ENCODE measurements around the gene LMO2.
A peak's percentile ranks its signal among the peaks of the same experiment; 100 is the strongest.
"Not testable (repeated sequence)": the region's sequence is repeated elsewhere in the genome, so short reads cannot be mapped to it uniquely, and the experiment has no call there.

Gene LMO2

DNA sequence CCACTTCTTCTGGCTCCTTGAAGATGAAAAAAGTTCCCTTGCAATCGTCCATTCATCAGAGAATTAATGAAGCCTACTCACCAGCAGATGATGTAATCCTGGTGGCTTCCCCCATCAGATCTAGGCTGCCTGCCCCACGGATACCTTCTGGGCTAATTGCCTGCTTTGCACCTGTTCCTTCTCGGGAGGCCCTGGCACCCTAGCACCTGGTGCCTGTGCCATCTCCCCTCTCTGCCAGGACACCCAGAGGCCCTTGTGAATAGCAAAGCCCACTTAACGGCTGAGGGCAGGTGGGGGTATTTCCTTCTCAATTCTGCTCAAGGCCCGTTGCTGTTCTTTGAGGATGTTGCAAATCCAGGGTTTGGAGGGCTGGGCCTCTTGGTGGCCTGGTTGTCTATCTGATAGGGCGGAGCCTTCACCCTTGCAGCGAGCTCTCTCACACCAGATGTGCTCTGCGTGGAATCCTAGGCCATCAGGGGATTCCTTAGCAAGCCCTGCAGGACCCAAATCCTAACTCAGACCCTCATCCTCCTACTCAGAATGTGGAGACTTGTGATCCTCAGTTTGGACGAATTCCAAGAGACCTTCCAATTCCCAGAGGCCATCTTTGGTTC is at the start of gene LMO2:
Gene LMO2, minus strand, starts transcription at position 363 of the 614 bp plus-strand sequence. CDS start 22,360 bp downstream, outside the sequence.
- TF ChIP-seq ZNF274 (IDR thresholded peaks at IDR 0.05; ENCODE audit: low read depth, low read length): no peak
- peak within 1 kb of the TSS; percentile 1; the same call in 1 of the 2 replicates for H3K4me3 ChIP-seq (ENCODE audit: low read length)

DNA sequence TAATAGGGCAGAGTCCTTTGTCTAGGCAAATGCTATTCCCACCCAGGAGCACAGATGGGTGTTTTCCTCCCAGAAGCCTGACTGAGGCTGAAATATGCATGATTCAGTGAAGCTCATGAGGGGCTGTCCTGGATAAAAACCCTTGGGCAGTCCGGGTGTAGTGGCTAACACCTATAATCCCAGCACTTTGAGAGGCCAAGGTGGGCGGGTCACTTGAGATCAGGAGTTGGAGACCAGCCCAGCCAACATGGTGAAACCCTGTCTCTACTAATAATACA is 48.6 kb upstream of the LMO2 start:
- TF ChIP-seq ZNF274 (IDR thresholded peaks at IDR 0.05; ENCODE audit: low read depth, low read length): no peak

DNA sequence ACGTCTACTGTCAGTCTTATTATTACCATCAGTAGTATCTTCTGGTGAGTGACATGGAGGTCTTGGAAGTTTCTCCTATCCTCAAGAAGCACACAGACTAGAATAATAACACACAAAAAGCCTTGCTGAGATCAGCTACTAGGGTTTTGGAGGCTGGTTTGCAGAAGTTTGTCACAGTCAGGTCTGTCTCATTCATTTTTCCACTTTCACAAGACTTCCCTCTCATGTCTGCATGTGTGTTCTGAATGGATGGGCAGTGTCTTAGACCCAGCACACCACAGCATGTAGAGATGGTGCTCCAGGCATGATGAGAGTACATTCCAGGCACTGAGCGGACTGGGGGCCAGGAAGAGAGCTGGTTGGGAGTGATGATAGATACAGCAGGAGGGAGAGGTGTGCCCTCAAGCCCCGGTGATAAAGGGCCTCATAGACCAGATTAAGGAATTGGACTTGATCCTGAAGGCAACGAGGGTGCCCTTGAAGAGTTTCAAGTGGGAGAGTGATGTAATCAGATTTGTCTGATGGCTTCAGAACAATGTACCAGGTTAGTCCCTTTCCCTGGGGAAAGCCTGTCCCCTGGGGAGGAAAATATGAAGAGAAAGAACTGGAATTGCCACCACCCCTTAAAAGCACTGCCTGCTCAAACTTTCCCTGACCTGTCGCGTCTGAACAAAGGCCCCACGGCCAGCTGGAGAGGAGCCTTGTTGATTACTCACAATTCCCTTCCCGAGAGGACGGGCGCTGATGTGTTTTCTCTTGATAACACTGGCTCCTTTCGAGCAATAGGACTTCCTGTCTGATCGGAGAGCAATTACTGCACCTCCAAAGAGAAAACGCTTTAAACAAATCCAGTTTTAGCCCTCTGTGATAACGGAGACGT is 45.1 kb upstream of the LMO2 start:
- H3K4me3 ChIP-seq (ENCODE audit: low read length): no peak overlapping the region
- TF ChIP-seq ZNF274 (IDR thresholded peaks at IDR 0.05; ENCODE audit: low read depth, low read length): no peak

More for the DNA sequence above, 48.6 kb upstream of the LMO2 start:
- H3K4me3 ChIP-seq (ENCODE audit: low read length): no peak overlapping the region

DNA sequence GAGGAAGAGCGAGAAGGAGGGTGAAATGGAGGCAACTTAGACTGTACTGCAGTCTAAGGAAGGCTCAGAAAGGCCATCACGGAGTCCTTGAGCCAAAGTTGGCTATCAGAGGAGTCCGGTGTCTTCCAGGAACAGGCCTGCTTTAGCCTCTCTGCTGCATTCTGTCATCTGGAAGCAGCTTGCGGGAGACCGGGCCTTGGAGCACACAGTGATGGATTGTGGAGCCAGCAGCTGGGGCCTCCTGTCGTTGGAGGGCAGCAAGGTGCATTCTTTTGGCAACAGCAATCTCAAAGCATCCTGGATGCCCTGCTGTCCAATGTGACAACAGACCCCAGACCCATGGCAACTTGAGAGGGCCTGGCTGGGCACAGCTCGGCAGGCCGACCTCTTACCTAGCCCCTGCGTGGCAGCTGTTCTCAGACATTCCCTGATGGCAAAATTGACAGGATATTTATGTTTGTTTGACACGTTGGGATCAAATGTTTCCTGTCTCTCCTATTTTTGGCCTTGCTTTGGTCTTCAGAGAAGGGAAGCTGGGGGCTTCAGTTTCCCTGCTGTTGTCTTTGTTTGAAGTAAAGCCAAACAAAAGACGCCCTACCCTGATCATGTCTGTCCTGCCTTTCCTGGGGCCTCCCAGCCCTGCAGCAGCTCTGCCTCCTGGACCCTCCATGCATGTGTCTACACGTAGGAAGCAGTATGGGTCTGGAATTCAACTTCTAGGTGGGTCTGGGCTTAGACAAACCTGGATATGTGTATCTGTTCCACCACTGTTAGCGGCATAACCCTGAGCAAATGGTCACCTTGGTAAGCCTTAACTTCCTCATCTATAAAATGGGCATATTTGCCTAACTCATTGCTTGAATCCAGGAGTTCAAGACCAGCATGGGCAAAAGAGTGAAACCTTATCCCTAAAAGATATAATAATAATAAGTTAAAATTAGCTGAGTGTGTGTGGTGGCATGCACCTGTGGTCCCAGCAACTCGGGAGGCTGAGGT is 43.9 kb upstream of the LMO2 start:
- no peak for TF ChIP-seq ZNF274 (IDR thresholded peaks at IDR 0.05; ENCODE audit: low read depth, low read length)
- H3K4me3 ChIP-seq (ENCODE audit: low read length): no peak overlapping the region

- no peak overlapping the region for H3K4me3 ChIP-seq (ENCODE audit: low read length)
- TF ChIP-seq ZNF274 (IDR thresholded peaks at IDR 0.05; ENCODE audit: low read depth, low read length): no peak
Measured at GRCh38 chr11:33935005-33935404, 43.1 kb upstream of the LMO2 start.

DNA sequence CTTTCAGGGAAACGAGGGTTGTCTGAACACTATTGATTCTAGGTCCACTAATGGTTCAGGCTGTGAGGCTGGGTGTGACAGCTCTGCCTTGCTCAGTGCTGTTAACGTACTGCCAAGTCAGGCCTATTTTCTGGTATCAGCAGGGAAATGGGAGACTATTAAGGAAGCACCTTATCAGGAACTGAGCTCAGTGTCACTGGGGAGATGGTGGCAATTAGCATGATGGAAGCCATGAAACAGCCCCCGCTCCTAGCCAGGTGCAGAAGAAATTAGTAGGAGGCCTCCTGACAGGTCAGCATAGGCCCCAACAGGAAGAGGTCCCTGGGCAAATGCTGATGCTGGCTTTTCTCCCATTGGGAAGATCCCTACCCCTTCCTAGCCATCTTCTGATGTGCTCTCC is 42.6 kb upstream of the LMO2 start:
- H3K4me3 ChIP-seq (ENCODE audit: low read length): no peak overlapping the region
- no peak for TF ChIP-seq ZNF274 (IDR thresholded peaks at IDR 0.05; ENCODE audit: low read depth, low read length)

DNA sequence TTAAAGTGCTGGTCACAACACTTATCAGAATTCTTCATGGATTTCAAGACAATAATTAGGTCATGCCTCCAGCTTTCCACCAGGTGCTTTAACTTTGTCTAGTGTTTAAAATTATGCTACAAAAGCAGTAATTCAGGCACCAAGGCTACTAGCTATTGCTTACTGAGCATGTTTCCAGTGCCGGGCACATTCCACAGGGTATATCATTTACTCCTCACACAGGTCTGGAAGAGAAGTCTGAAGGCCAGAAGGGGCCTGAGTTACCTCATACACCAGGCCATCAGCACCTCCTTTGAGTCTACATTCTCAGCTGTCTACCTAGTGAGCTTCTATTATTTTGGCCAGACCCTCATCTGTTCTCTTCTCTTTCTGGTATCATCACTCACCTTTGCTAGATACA is 41.7 kb upstream of the LMO2 start:
- no peak for TF ChIP-seq ZNF274 (IDR thresholded peaks at IDR 0.05; ENCODE audit: low read depth, low read length)
- no peak overlapping the region for H3K4me3 ChIP-seq (ENCODE audit: low read length)

GRCh38 chr11:33932721-33933120 is 40.8 kb upstream of the LMO2 start:
- H3K4me3 ChIP-seq (ENCODE audit: low read length): no peak overlapping the region
- no peak for TF ChIP-seq ZNF274 (IDR thresholded peaks at IDR 0.05; ENCODE audit: low read depth, low read length)

DNA sequence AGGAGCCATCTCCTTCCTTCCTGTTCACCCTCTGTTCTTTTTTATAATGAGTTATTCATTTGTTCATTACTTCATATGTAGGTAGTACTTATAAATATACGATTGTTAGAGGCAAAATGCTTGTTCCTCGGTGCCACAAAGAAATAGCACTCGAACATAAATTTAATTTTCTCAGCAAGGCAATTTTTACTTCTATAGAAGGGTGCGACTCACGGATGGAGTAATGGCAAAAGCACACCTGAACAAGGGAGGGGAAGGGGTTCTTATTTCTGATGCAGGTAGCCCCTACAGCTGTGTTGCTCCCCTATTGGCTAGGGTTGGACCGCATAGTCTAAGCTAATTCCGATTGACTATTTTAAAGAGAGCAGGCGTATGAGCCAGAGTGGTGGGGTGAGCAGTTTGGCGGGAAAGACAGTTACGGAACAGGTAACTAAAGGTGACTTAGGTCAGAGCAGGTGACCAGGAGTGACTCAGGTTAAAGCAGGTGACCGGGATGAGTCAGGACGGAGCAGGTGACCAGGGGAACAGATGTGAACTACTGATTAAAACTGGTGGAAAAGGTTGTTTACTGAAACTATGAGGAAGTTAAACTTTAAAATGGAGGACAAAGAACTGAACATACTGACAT is 40.0 kb upstream of the LMO2 start:
- not testable (repeated sequence) for H3K4me3 ChIP-seq (ENCODE audit: low read length)

- no peak for TF ChIP-seq ZNF274 (IDR thresholded peaks at IDR 0.05; ENCODE audit: low read depth, low read length)
- no peak overlapping the region for H3K4me3 ChIP-seq (ENCODE audit: low read length)
Measured at GRCh38 chr11:33931067-33931466, 39.2 kb upstream of the LMO2 start.

- TF ChIP-seq ZNF274 (IDR thresholded peaks at IDR 0.05; ENCODE audit: low read depth, low read length): no peak
- no peak overlapping the region for H3K4me3 ChIP-seq (ENCODE audit: low read length)
Measured at GRCh38 chr11:33930317-33931021, 38.6 kb upstream of the LMO2 start.

DNA sequence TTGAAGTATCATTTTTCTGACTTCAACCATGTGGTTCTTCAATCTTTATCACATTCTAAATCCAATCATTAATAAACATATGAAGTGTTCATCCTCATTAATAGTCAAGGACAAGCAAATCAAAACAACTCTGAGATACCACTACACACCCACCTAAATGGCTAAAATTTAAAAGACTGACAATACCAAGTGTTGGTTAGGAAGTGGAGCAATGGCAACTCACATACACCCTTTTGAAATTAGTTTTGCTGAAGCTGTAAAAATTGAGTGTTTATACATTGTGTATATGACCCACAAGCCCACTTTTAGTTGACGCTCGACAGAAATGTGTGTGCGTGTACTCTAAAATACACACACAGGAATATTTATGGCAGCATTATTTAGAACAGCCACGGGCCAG is 36.7 kb upstream of the LMO2 start:
- H3K4me3 ChIP-seq (ENCODE audit: low read length): no peak overlapping the region
- no peak for TF ChIP-seq ZNF274 (IDR thresholded peaks at IDR 0.05; ENCODE audit: low read depth, low read length)

All from GM08714 (cell line).